Measurements from ENCODE around the gene DLGAP1.
"Not testable (repeated sequence)": the region's sequence is repeated elsewhere in the genome, so short reads cannot be mapped to it uniquely, and the experiment has no call there.

DNA sequence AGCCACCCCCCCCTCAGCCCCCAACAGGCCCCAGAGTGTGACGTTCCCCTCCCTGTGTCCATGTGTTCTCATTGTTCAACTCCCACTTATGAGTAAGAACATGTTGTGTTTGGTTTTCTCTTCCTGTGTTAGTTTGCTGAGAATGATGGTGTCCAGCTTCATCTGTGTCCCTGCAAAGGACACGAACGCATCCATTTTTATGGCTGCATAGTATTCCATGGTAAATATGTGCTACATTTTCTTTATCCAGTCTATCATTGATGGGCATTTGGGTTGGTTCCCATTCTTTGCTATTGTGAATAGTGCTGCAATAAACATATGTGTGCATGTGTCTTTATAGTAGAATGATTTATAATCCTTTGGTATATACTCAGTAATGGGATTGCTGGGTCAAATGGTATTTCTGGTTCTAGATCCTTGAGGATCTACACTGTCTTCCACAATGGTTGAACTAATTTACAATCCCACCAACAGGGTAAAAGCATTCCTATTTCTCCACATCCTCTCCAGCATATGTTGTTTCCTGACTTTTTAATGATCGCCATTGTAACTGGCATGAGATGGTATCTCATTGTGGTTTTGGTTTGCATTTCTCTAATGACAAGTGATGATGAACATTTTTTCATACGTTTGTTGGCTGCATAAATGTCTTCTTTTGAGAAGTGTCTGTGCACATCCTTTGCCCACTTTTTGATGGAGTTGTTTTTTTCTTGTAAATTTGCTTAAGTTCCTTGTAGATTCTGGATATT, 760.9 kb downstream of the DLGAP1 start:
- TF ChIP-seq, protein P1, sequence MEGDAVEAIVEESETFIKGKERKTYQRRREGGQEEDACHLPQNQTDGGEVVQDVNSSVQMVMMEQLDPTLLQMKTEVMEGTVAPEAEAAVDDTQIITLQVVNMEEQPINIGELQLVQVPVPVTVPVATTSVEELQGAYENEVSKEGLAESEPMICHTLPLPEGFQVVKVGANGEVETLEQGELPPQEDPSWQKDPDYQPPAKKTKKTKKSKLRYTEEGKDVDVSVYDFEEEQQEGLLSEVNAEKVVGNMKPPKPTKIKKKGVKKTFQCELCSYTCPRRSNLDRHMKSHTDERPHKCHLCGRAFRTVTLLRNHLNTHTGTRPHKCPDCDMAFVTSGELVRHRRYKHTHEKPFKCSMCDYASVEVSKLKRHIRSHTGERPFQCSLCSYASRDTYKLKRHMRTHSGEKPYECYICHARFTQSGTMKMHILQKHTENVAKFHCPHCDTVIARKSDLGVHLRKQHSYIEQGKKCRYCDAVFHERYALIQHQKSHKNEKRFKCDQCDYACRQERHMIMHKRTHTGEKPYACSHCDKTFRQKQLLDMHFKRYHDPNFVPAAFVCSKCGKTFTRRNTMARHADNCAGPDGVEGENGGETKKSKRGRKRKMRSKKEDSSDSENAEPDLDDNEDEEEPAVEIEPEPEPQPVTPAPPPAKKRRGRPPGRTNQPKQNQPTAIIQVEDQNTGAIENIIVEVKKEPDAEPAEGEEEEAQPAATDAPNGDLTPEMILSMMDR (IDR thresholded peaks at IDR 0.05; ENCODE audit: insufficient read depth, low read length), result not testable (repeated sequence)
- TF ChIP-seq, protein P2, sequence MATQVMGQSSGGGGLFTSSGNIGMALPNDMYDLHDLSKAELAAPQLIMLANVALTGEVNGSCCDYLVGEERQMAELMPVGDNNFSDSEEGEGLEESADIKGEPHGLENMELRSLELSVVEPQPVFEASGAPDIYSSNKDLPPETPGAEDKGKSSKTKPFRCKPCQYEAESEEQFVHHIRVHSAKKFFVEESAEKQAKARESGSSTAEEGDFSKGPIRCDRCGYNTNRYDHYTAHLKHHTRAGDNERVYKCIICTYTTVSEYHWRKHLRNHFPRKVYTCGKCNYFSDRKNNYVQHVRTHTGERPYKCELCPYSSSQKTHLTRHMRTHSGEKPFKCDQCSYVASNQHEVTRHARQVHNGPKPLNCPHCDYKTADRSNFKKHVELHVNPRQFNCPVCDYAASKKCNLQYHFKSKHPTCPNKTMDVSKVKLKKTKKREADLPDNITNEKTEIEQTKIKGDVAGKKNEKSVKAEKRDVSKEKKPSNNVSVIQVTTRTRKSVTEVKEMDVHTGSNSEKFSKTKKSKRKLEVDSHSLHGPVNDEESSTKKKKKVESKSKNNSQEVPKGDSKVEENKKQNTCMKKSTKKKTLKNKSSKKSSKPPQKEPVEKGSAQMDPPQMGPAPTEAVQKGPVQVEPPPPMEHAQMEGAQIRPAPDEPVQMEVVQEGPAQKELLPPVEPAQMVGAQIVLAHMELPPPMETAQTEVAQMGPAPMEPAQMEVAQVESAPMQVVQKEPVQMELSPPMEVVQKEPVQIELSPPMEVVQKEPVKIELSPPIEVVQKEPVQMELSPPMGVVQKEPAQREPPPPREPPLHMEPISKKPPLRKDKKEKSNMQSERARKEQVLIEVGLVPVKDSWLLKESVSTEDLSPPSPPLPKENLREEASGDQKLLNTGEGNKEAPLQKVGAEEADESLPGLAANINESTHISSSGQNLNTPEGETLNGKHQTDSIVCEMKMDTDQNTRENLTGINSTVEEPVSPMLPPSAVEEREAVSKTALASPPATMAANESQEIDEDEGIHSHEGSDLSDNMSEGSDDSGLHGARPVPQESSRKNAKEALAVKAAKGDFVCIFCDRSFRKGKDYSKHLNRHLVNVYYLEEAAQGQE (IDR thresholded peaks at IDR 0.05; ENCODE audit: insufficient replicate concordance, low read depth), result not testable (repeated sequence)
- not testable (repeated sequence) for TF ChIP-seq POLR2AphosphoS5 (IDR thresholded peaks at IDR 0.05; ENCODE audit: low read depth); SPI1 (IDR thresholded peaks at IDR 0.05; ENCODE audit: borderline replicate concordance, low read depth); GABPA (IDR thresholded peaks at IDR 0.05; ENCODE audit: low read depth)

All from HL-60 (cell line).